ENCODE data around the gene TBRG1. TPM values are rescaled to one million over a fixed set of nuclear protein-coding genes. Genes with fewer than 3 reads are reported as not detected.

Gene TBRG1
- total and polyA plus RNA-seq, 2 of the 8 experiments (the other 6 are each of a cell fraction or from before 2014, with no cell fraction given): 16.3 to 26.7 TPM

DNA sequence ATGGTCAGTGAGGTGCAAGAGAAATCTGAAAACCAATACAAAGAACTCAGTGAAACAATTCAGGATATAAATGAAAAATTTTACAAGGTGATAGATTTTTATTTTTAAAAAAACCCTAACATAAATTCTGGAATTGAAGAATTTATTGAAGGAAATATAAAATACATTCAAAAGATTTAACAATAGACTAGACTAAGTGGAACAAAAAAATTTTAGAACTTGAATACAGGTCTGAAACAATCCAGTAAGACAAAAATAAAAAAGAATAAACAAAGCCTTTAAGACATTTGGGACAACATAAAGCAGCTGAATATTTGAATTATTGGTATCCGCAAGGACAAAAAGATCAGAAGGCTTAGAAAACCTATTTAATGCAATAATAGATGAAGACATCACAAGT, 59.8 kb downstream of the TBRG1 start (continued):
- TF ChIP-seq, protein P1, sequence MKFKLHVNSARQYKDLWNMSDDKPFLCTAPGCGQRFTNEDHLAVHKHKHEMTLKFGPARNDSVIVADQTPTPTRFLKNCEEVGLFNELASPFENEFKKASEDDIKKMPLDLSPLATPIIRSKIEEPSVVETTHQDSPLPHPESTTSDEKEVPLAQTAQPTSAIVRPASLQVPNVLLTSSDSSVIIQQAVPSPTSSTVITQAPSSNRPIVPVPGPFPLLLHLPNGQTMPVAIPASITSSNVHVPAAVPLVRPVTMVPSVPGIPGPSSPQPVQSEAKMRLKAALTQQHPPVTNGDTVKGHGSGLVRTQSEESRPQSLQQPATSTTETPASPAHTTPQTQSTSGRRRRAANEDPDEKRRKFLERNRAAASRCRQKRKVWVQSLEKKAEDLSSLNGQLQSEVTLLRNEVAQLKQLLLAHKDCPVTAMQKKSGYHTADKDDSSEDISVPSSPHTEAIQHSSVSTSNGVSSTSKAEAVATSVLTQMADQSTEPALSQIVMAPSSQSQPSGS (IDR thresholded peaks at IDR 0.05; ENCODE audit: low read length): no peak
- TF ChIP-seq HDAC6 (IDR thresholded peaks at IDR 0.05; ENCODE audit: low read depth, low read length): no peak

Small RNA genes lying within 50 kb of the gene (small RNA-seq; reads per million reads assigned to genes)
- gene RNA5SP352 (ENCODE audit: insufficient read depth): not detected

Other genes with a start within 250 kb of the TBRG1 start
- gene OR8B2, start 238.4 kb upstream of the TBRG1 start, total RNA-seq (2021; fragmentation: NEBNext Ultra II Directional; extraction: Animal tissue kit (Norgen Biotek cat#: 25700)): not detected in 2 replicates
- gene OR8B2, start 238.4 kb upstream of the TBRG1 start, polyA plus RNA-seq (2011; rRNA removed): not detected in 2 replicates
- not detected in 2 replicates for gene OR8B3, start 223.8 kb upstream of the TBRG1 start, total RNA-seq (2021; fragmentation: NEBNext Ultra II Directional; extraction: Animal tissue kit (Norgen Biotek cat#: 25700))
- not detected in 2 replicates for gene OR8B3, start 223.8 kb upstream of the TBRG1 start, polyA plus RNA-seq (2011; rRNA removed)
- not detected in 2 replicates for gene OR8B4, start 198.0 kb upstream of the TBRG1 start, total RNA-seq (2021; fragmentation: NEBNext Ultra II Directional; extraction: Animal tissue kit (Norgen Biotek cat#: 25700))
- gene OR8B4, start 198.0 kb upstream of the TBRG1 start, polyA plus RNA-seq (2011; rRNA removed): not detected in 2 replicates
- not detected in 2 replicates for gene OR8B8, start 177.2 kb upstream of the TBRG1 start, total RNA-seq (2021; fragmentation: NEBNext Ultra II Directional; extraction: Animal tissue kit (Norgen Biotek cat#: 25700))
- gene OR8B8, start 177.2 kb upstream of the TBRG1 start, polyA plus RNA-seq (2011; rRNA removed): not detected in 2 replicates
- not detected in 2 replicates for gene OR8B12, start 79.2 kb upstream of the TBRG1 start, total RNA-seq (2021; fragmentation: NEBNext Ultra II Directional; extraction: Animal tissue kit (Norgen Biotek cat#: 25700))
- not detected in 2 replicates for gene OR8B12, start 79.2 kb upstream of the TBRG1 start, polyA plus RNA-seq (2011; rRNA removed)
- gene OR8A1, start 52.9 kb upstream of the TBRG1 start, total RNA-seq (2021; fragmentation: NEBNext Ultra II Directional; extraction: Animal tissue kit (Norgen Biotek cat#: 25700)): not detected in 2 replicates
- gene OR8A1, start 52.9 kb upstream of the TBRG1 start, polyA plus RNA-seq (2011; rRNA removed): not detected in 2 replicates
- gene PANX3, start 11.4 kb upstream of the TBRG1 start, total RNA-seq (2021; fragmentation: NEBNext Ultra II Directional; extraction: Animal tissue kit (Norgen Biotek cat#: 25700)): not detected in 2 replicates
- gene PANX3, start 11.4 kb upstream of the TBRG1 start, polyA plus RNA-seq (2011; rRNA removed): not detected in 2 replicates
- 1.7 and 2.3 TPM in 2 replicates for gene SIAE, start 50.9 kb downstream of the TBRG1 start, total RNA-seq (2021; fragmentation: NEBNext Ultra II Directional; extraction: Animal tissue kit (Norgen Biotek cat#: 25700))
- 1.9 and 3.7 TPM in 2 replicates for gene SIAE, start 50.9 kb downstream of the TBRG1 start, polyA plus RNA-seq (2011; rRNA removed)
- gene SPA17, start 51.0 kb downstream of the TBRG1 start, total RNA-seq (2021; fragmentation: NEBNext Ultra II Directional; extraction: Animal tissue kit (Norgen Biotek cat#: 25700)): 4.2 and 5.2 TPM in 2 replicates
- gene SPA17, start 51.0 kb downstream of the TBRG1 start, polyA plus RNA-seq (2011; rRNA removed): 1.8 and 3.7 TPM in 2 replicates
- 0.60 and 0.75 TPM in 2 replicates for gene NRGN, start 117.1 kb downstream of the TBRG1 start, total RNA-seq (2021; fragmentation: NEBNext Ultra II Directional; extraction: Animal tissue kit (Norgen Biotek cat#: 25700))
- gene NRGN, start 117.1 kb downstream of the TBRG1 start, polyA plus RNA-seq (2011; rRNA removed): 1.0 and 1.5 TPM in 2 replicates
- gene VSIG2, start 129.4 kb downstream of the TBRG1 start, total RNA-seq (2021; fragmentation: NEBNext Ultra II Directional; extraction: Animal tissue kit (Norgen Biotek cat#: 25700)): not detected in 2 replicates
- gene VSIG2, start 129.4 kb downstream of the TBRG1 start, polyA plus RNA-seq (2011; rRNA removed): 0.18 and 0.35 TPM in 2 replicates
- 0.17 TPM in 1 of 2 replicates, not detected in the other for gene ESAM, start 139.4 kb downstream of the TBRG1 start, total RNA-seq (2021; fragmentation: NEBNext Ultra II Directional; extraction: Animal tissue kit (Norgen Biotek cat#: 25700))
- gene ESAM, start 139.4 kb downstream of the TBRG1 start, polyA plus RNA-seq (2011; rRNA removed): 0.09 and 0.19 TPM in 2 replicates
- 15.9 and 17.3 TPM in 2 replicates for gene MSANTD2, start 177.5 kb downstream of the TBRG1 start, total RNA-seq (2021; fragmentation: NEBNext Ultra II Directional; extraction: Animal tissue kit (Norgen Biotek cat#: 25700))
- gene MSANTD2, start 177.5 kb downstream of the TBRG1 start, polyA plus RNA-seq (2011; rRNA removed): 5.6 and 8.2 TPM in 2 replicates
- gene ROBO3, start 242.6 kb downstream of the TBRG1 start, total RNA-seq (2021; fragmentation: NEBNext Ultra II Directional; extraction: Animal tissue kit (Norgen Biotek cat#: 25700)): 7.8 and 12.1 TPM in 2 replicates
- 24.6 and 42.1 TPM in 2 replicates for gene ROBO3, start 242.6 kb downstream of the TBRG1 start, polyA plus RNA-seq (2011; rRNA removed)

Measured in H1 (cell line).